ENCODE results near the gene MLLT1.

The MLLT1 gene

DNA sequence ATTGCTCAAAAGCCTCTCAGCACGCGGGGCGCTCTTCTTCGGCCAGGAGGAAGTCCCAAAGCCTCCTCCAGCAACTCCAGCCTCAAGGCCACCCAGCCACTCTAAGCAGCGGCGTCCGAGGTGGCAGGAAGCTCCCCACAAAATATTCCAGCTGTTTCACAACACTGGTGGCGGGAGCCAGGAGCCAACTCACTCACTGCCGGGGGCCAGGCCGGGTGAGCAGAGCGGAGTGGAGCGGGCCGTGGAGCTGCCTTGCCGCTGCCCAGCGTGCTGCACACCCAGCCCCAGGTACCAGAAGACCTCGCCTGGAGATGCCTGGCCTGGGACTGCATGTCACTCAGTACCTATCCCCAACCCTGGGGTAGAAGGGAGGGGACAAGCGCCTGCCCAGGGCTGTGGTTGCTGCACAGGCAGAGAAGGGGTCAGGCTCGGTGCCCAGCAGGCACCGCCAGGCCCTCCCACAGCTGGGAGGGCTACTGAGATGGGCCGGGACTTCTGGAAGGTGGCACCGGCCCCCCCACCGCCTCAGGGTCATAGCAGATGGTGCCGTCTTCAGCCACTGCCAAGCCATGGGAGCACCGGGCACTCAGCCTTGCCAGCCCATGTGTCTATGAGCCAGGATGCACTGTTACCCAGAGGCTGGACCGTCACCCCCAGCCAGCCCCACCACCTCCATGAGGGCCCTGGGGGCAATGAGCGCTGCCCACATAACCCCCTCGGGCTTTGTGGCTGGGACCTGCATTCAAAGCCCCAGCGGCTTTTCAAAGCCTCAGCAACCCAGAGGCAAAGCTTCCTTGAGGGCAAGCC lies 59.2 kb downstream of the MLLT1 start:
- no peak for FAIRE-seq

DNA sequence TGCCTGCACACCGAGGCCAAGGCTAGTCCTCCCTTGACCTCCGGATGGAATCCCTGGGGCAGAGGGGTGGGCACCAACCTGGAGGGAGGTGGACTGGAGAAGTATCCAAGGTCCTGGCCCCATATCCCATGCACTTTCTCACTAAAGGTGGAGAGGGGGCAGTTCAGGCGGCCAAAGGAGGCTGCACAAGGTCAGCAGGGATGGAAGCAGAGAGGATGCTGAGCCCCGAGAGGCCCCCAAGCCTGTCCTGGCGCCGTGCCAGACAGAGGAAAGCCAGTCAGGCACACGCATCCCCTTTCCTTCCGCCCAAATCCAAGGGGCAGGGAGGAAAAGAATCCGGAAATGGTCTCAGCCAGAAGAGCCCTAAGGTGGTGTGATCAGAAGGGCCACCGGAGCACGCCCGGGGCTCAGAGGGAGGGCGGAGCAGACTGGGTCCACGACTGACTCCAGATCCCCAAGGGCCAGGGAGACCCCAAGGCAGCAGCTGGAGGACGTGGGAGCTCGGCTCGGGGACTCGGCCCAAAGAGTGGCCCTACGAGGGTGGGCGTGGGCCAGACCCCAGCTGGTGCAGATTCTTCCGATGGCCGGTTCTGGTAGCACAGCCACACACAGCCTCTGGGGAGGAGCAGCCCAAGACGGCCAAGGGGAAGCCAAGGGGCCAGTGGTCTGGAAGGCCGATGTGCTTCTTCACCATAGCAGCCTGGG lies 60.0 kb downstream of the MLLT1 start:
- no peak for FAIRE-seq

DNA sequence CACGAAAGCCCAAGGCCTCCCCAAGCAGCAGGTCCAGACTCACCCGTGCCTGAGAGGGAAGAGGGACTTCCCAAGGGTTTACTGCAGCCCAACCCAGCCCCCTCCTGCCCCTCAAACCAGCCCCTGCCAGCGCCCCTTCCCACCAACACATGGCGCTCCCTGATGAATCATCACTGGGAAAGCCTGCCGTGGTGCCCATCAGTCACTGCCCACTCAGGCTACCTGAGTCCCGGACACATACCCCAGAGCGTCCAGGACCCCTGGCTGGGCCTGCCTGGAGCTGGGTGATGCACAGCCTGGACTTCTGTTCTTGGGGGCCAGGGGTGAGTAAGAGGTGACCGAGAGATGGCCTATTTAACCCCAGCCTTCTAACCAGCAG lies 60.6 kb downstream of the MLLT1 start:
- no peak for FAIRE-seq

DNA sequence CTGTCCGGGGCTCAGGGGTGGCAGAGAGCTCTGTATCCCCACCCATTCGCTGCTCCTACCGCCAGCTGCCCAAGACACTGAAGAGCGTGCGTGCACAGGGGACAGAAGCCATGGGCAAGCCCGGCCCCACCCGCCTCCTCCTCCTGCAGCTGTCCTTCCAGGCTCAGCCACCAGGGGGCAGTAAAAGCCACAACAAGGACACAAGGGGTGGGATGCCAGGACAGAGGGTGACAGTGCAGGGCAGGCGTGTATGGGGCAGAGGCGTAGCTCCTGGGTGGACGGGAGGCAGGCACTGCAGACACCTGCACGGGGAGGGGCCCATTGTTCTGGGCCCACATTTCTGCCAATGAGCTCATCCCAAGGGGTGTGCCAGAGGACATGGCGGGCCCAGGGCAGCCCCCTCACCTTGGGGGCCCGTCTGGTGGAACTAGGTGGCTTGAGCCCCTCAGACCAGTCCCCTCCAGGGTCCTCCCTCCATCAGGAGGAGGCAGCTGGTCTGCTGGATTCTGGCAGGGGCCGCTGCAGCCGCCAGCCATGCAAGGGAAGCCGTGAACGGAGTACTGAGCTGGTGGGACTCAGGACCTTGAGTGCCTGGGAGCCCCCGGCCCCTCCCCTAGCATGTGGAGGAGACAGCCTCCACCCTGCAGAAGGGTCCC lies 61.2 kb downstream of the MLLT1 start:
- FAIRE-seq, result no peak

DNA sequence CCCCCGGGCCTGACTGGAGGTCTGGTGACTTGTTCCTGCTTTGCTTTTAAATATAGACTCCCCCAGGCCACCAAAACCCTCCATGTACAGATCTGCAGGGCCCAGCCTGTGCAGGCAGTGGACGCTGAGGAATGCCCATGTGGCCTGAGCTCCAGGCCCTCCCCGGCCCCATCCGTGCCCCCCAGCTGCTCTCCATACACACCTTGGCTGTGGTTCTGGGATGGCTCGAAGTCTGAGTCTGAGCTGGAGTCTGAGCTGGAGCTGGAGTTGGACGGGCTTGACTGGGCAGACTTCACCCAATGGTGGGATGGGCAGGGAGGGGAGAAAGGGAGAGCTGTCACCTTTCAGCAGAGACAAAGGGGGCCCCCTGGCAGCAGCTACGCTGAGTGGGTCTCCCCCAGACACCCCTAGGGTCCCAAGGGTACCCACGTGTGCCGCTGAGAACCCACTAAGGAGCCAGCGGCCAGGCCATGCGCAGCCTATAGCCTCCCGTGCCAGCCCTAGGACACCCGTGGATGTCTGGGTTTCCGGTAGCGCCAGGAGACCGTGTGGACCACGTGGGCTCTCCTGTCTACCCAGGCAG lies 61.9 kb downstream of the MLLT1 start:
- no peak for FAIRE-seq

DNA sequence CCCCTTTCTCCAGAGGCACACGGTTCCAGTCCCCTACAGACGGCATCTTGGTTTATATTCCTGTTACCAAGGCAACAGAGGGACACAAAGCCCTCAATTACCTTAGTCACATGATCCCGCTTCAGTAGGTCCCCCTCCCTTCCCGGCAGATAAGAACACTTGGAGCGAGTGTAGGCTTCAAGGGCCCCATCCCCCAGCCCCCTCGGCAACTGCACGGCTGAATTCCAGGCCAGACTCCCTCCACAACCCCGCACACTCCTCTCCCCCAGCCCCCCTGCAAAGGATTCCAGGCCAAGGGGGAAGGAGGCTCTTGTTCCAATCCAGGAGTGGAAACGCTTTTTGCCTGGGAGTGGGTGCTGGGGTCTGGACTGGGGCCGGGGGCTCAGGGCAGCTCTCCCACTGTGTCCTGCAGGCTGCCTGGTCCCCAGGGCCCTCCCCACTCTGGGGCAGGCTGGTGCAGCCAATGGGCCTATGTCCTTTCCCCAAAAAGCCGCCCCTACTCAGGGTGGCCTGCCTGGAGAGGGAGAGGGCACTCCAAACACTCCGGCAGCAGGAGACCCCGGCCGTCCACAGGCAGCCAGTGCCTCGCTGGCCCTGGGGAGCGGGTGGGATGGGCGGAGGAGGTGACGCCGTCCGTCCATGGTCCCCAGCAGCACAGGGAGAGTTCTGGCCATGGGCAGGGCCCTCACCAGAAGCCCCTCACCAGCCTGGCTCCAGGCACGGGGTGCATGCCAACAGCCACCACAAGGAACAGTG lies 62.6 kb downstream of the MLLT1 start:
- no peak for FAIRE-seq

DNA sequence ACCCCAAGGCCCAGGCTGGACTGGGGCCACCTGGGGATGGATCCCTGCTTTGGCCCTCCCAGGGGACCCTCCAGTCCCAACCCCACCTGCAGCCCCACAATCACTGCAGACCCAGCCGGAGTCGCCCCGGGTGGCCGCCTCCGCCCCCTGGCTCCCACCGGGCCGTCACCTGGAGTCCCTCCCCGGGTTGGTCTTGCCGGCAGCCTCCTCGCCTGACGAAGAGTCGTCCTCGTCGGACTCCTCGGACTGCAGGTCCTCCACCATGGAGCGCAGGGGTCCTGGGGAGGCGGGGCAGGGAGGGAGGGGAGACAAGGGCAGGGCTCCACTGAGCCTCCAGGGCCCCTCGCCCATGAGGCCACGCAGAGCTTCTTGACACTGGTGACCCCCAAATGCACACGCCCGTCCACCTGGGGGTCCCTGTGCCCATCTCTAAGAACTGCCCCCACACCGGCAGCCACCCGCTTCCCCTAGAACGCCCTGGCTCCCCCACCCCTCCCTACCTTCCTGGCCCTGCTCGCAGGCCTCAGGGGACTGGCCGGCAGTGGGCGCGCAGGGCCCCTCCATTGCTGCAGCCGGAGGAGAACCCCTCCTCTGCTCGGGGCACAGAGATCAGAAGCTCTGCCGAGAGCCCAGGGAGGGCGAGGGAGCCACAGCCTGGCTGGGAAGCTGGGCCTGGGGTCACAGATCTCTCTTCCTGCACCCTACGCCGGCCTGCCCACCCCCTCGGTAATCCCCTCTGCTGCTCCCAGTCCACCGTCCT lies 63.4 kb downstream of the MLLT1 start:
- no peak for FAIRE-seq

DNA sequence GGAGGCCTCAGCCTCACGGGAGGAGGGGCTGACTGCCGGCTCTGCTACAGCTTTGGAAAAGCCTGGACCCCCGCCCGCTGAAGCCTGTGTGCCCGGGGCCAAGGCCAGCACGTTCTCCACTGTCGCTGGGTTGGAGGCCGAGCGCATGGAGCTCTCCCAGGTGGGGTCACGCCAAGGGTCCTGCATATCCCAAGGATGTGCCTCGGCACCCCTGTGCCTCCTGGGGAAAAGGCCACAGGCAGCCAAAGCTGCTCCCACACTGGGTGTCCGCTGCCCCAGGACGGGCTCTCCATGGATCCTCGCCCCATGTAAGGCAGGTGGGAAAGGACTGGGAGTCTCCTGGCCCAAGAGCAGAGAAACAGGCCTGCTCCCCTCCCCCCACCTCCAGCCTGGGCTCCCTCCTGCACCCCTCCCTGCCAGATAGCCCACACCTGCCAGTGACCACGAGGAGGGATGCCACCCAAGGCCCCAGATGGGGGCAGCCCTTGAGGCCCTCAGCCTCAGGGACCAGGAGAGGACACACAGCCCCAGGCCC lies 64.0 kb downstream of the MLLT1 start:
- FAIRE-seq, result no peak

DNA sequence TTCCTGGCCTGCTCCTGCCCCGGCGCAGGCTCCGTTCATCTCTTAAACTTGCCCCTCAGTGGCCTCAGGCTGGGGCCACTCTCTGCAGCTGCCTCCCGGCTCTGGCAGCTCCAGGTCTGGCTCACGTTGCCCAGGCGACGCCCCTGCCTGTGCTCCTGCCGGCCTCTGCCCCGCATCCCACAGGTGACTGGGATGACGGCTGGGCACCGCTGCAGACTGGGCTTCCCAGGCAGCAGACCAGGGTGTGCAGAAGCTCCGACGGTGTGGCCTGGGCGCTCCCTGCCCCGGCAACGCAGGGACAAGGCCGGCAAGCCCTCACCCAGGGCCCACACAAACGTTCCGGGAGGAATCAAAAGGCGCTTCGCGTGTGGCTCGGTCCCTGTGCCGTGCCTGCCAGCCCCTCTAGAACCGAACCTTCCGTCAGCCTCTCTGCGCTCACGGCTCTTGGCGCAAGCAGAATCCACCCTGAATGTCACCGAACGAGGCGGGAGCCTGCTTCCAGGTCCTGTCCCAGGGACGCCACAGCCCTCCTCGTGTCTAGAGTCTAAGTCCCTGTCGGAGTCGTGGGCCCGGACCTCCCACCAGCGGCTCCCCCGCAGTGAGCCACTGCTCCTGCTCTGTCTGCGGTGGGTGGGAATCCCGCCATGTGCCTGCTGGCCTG lies 64.8 kb downstream of the MLLT1 start:
- FAIRE-seq, result no peak

DNA sequence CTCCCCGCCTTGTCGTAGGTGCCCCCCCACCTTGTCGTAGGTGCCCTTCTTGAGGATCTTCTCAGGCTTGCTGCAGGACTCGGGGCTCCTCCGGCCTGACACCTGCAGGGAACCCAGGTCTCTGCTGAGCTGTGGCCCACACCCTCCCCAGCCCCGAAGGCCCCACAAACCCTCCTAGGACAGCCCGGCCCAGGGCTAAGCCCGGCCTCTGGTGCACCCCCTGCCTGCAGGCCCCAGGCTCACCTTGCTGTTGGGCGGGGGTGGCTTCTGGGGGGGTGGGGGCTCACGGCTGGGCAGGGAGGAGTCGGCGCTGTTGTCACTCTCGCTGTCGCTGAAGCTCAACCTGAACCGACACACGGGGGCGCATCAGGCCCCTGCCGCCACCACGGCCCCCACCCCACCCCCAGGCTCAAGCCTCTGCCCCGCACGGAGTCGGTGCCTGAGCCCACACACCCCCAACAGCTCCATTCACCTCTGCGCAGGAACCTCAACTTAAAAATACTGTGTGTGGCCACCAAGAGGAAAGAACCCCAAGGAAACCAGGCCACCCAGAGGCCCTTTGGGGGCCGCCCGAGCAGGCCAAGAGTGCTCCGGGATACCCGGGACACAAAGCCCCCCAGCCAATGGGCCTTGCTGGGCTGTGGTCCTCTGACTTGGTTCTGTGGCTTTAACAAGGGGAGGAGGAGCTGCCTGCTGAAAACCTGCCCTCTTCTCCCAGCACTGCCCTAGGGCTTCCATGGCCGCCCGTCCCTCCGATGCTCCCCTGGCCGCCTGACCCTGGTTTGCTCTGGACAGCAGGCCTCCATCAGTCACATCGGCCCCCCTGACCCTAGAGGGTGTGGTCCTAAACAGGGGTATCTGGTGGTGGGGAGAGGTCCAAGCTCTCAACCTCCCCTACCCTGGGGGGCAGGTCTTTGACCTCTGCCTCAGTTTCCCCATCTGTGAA lies 65.8 kb downstream of the MLLT1 start:
- FAIRE-seq, result no peak

DNA sequence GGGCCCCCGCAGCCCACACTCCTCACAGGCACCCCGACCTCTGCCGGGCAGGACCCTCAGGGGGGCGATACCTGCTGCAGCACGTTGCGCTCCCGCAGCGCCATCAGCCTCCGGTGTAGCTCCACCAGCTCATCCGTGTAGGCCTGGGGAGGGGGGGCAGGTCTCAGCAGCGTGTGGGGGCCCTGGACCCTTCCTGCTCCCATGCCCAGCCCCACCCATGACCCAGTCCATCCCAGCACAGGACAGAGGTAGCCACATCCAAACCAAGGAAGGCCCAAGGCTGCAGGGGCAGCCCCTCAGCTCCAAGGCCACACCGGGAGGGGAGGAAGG lies 66.5 kb downstream of the MLLT1 start:
- no peak for FAIRE-seq

DNA sequence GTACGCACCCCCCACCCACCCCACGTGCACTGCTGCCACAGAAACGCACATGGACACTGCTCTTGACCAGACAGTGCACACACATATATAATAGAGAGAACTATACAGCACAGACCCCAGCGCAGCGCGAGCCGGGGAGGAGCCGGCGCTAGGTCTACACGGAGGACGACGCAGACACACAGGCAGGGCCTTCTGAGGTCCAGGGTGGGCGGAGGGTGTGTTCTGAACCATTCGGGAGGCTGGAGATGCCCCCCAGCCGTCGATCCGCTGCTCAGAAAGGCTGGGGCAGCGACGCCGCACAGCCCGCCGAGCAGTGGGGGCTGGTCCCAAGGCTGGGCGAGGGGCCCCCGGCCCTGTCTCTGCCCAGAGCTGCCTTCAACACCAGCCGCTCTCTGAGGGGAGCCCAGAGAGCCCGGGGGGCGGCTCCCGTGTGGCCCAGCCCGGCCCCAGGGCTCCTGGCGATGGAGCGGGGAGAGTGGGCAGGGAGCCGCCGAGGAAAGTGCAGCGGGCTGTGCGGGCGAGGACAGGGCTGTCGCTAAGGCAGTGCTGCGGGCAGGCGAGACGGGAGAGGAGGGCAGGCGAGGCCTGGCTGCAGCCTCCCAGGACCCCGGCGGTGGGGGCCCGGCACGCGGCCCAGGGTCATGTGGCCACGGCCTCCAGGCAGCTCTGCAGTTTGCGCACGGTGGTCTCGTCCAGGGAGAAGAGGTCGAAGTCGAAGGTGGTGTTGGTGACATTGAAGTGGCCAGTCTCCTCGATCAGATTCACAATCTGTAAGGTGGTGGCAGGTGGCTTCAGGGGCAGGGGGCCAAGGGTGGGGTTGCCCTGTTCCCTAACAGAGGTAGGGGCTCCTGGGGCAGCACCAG lies 67.1 kb downstream of the MLLT1 start:
- FAIRE-seq, result no peak

DNA sequence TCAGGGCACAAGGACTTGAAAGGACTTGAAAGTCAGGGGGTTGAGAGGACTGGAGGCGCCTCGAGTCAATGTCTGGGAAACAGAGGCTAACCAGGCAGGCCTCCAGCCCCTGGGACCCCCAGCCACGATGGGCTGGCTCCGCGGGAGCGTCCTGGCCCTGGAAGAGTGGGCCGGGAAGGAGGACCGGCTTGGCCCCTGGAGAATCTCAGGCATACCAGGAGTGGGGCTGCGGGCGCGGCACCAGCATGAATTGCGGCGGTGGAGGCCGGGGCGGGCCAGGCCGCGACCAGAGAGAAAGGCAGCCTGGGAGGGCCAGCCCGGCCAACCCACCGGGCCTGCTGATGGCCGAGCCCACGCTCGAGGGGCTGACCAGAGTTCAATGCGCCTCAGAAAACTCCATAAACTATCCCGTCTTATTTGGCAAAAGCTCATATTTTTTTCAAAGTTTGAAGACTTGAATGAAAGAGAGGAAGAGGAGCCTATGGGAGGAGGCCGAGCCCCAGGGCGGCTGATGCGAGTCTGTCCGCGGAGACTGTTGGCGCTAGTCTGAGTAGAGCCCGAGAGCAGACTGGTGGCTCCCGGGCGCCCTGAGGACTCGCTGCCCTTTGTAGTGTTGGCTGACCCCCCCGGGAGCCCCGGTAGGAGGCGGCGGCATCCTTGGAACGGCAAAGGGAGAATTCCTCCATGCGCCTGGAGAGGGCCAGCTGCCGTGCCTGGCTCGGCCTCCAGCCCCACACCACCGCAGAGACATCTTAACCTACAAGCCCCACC lies 68.0 kb downstream of the MLLT1 start:
- FAIRE-seq, result no peak

DNA sequence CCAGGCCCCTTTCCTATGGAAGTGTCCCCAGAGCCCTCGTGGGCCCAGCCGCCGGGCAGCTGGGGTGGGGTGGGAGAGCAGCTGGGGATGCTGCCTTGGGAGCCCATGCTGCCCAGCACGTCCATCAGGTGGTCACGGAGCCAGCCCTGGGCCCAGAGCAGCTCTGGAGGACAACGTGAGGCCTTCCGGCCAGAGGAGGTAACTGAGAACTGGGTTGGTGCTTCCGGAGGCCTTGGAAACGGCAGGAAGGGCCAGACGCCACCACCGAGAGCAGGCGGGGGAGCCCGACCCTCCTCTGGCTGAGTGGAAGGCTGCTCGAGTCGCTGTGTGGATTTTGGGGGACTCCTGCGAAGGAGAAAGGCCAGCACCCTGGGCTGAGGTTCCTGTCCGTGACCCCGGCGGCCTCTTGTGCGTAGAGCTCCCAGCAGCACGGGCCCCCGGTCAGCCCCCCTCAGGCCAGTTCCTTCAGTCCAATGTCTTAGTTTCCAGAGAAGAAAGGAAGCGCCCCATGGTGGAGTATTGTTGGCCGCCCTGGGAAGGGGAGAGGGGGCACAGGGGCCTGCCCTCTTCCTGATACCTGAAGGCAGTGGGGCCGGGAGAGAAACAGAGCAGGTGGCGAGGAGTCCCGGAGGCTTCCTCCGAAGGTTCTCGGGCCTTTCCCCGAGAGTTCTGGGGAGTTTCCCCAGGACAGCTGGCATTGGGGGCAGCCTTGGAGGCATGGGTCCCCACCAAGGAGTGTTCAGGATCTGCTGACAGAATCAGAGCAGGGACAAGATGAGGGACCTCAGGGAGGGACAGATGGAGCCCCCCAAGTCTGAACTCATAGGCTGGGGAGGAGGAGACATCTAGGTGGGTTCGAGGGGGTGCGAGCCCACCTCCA lies 68.8 kb downstream of the MLLT1 start:
- no peak for FAIRE-seq

DNA sequence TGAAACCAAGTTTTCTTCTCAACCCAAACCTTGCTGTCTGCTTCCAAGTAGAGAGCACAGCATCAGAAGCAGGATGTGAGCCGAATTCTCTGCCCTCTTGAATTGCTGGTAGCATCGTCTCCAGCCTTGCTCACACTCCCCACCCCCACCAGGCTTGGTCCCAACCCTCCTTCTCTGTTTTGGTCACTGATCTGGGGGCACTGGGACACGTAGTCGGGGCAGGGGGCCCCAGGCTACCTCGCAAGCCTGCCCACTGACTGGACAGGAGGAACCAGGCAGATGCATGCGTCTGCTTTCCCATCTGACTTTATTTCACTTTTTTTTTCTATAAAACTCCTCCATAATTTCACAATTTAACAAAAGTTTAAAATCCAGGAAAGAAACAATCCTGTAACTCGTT lies 69.7 kb downstream of the MLLT1 start:
- FAIRE-seq, result no peak

DNA sequence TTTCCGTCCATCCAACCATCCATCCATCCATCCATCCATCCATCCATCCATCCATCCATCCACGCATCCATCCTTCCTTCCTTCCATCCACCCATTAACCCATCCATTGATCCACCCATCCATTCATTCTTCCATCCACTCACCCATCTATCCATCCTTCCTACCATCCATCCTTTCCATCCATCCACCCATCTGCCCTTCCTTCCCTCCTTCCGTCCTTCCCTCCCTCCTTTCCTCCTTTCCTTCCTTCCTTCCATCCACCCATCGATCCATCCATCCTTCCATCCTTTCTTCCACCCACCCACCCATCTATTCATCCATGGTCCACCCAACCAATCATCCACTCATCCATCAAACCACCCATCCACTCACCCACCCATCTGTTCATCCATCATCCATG lies 70.1 kb downstream of the MLLT1 start:
- FAIRE-seq, result no peak

DNA sequence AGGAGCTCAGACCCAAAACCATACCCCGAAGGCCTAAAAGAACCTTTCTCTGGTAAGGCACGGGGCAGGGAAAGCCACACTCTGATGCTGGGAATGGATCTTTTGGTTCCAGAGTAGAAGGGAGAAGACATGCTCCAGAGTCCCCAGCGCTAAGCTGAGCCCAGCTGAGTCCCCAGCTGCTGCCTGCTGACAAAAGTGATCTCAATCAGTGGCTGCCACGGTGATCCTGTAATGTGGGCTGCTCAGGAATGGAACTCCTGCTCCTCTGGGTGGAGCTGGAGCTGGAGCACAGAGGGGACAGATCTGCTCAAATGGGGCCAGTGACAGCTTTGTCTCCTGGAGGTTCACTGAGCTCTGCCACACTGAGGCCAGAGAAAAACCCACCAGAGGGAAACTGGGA lies 70.5 kb downstream of the MLLT1 start:
- no peak for FAIRE-seq

Data from endometrium (tissue), 2 donors.